ENCODE measurements around the gene DIP2C. TPM values are rescaled to one million over a fixed set of nuclear protein-coding genes. Genes with fewer than 3 reads are reported as not detected.

DIP2C gene
- total RNA-seq, 2 donors from 2014 or later = 21.1 to 23.8 TPM

DNA sequence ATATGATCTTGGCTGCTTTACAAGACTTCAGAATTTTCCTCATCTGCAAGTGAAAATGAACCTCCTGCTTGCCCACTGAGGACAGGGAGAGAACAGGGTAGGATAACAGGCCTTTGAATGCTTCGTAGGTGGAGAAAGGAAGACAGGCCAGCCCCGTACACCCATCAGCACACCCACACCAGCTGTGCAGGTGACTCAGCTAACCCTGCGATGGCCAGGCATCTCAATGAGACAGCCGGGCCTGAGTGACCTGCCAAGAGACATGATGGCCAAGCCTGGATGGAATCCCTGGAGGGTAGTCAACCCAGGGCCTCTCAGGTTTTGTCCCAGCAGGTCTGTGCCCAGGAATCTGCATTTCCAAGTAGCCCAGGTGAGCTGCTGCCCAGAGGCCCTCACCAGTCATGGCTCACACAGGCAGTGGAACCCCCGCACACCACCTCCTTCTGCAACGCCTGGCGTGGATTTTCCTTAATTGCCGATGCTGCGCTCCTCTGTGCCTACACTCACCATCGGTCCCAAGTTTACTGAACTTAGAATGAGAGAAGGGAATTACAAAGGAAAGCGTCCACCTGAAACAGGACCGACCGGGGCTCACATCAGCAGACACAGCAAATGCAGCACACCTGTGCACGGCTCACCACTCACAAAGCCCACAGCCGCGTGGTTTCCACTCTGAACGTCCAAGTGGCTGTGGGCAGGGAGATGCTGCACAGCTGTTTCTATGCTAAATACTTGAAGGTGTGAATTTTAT lies 163.7 kb downstream of the DIP2C start:
- peaks cover 0 to 9% of the 10 kb centered on the region in 2 donors for H3K4me1 ChIP-seq
- H3K4me3 ChIP-seq = no peak overlapping the region
- TF ChIP-seq, protein P1, sequence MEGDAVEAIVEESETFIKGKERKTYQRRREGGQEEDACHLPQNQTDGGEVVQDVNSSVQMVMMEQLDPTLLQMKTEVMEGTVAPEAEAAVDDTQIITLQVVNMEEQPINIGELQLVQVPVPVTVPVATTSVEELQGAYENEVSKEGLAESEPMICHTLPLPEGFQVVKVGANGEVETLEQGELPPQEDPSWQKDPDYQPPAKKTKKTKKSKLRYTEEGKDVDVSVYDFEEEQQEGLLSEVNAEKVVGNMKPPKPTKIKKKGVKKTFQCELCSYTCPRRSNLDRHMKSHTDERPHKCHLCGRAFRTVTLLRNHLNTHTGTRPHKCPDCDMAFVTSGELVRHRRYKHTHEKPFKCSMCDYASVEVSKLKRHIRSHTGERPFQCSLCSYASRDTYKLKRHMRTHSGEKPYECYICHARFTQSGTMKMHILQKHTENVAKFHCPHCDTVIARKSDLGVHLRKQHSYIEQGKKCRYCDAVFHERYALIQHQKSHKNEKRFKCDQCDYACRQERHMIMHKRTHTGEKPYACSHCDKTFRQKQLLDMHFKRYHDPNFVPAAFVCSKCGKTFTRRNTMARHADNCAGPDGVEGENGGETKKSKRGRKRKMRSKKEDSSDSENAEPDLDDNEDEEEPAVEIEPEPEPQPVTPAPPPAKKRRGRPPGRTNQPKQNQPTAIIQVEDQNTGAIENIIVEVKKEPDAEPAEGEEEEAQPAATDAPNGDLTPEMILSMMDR (IDR thresholded peaks at IDR 0.05) = no peak
- H3K9me3 ChIP-seq = no peaks in the 10 kb centered on the region
- no peak overlapping the region for H3K27ac ChIP-seq
- no peak for DNase-seq (ENCODE audit: low spot score)
- no peaks in the 10 kb centered on the region for H3K36me3 ChIP-seq
- no peaks in the 10 kb centered on the region for H3K27me3 ChIP-seq

DNA sequence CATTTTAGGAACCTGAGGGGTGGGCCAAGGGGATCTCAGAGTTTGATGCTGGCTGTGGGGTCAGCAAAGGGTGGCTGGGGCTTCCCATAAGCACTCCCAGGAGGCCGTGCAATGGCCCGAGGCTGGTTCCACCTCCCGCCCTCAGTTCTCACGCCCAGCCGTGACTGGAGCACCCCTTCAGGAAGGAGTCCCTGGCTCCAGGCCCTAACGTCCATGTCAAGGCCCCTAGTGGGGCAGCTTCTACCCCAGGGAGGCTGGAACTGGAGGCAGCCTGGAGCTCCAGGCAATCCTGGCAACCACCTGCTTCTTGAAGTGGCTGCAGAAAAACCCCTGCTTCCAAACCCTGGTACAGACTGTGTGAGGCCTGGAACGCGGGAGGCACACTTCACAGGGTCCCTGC lies 165.5 kb downstream of the DIP2C start:
- H3K27ac ChIP-seq = no peak overlapping the region
- no peak overlapping the region for H3K4me3 ChIP-seq
- no peaks in the 10 kb centered on the region for H3K27me3 ChIP-seq
- DNase-seq (ENCODE audit: low spot score) = no peak
- TF ChIP-seq, protein P1 (IDR thresholded peaks at IDR 0.05) = no peak
- no peaks in the 10 kb centered on the region for H3K36me3 ChIP-seq
- peaks cover 0 to 9% of the 10 kb centered on the region in 2 donors for H3K4me1 ChIP-seq
- H3K9me3 ChIP-seq = no peaks in the 10 kb centered on the region

DNA sequence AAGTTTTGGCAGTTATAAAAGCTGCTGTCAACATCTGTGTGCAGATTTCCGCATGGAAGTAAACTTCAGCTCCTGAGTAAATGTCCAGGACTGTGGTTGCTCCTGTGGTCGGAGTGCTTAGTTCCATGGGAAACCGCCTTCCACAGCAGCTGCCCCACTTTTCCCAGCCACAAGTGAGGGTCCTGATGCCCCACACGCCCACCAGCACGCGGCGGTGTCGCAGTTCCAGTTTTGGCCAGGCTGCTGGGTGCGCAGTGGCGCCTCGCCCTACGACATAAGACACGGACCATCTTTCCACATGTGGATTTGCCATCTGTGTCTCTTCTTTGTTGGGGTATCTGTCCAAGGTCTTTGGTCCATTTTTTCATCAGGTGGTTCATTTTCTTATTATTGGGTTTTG lies 167.1 kb downstream of the DIP2C start:
- Histone ChIP-seq H3K27me3 (no peaks in the 10 kb centered on the region), H3K36me3 (no peaks in the 10 kb centered on the region), H3K27ac (no peak overlapping the region), H3K4me3 (no peak overlapping the region), H3K4me1 (peaks cover 0 to 9% of the 10 kb centered on the region in 2 donors), H3K9me3 (no peaks in the 10 kb centered on the region)
- DNase-seq (ENCODE audit: low spot score) = no peak
- TF ChIP-seq, protein P1 (IDR thresholded peaks at IDR 0.05) = no peak

DNA sequence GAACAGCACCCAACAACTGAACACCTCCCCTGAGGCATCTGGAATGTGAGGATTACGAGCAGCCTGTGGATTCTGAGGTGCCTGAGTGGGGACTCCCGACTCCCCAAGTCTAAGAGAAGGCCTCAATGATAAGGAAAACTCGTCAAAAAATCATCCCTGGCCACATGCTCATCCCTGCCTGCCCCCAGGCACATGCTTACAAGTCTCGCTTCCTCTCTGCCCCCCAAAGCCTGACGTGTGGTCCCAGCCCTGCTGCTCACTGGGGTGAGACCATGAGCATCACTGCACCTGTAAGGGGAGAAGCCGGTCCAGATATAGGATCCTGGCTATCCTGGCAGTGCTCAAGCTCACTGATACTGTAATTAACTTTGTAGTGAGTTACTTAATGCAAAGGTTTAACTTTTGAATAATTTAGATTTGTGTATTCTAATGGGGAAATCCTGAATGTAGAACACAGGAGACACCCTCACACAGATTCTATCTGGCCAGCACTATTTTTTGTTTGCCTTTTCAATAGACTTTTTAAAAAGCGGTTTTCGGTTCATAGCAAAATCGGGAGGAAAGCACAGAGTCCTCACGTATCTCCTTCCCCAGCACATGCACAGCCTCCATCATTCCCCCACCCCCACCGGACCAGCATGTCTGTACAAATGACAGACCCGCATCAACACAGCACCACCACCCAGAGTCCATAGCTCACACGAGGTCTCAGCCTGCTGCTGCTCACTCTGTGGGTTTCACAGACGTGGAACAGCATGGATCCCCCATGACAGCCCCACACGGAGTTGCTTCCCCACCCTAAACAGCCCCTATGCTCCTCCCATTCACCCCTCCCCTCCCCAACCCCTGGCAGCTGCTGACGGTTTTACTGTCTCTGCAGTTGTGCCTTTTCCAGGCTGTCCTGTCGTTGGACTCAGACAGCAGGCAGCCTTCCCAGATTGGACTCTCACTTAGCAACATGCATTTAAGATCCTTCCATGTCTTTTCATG lies 167.9 kb downstream of the DIP2C start:
- no peak overlapping the region for H3K4me3 ChIP-seq
- no peaks in the 10 kb centered on the region for H3K9me3 ChIP-seq
- no peak for DNase-seq (ENCODE audit: low spot score)
- TF ChIP-seq, protein P1 (IDR thresholded peaks at IDR 0.05) = no peak
- no peak overlapping the region for H3K27ac ChIP-seq
- no peaks in the 10 kb centered on the region for H3K36me3 ChIP-seq
- no peaks in the 10 kb centered on the region for H3K27me3 ChIP-seq
- peaks cover 0 to 9% of the 10 kb centered on the region in 2 donors for H3K4me1 ChIP-seq

DNA sequence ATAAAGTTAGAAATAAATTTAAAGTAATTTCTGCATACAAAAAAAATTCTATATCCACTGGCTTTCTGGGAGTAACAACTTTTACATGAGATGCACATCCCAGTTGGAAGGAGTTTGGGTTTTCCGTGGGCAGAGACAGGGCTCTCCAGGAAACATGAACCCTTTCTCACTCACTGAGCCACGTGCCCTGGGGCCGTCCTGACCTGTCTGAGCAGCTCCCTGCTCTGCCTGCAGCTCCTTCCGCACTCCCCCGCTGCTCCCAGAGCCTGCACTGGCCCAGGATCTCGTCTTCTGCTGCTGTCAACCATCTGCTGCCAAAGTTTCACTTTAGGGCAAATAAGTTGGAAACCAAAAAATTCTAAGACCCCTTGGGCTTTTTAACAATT lies 169.1 kb downstream of the DIP2C start:
- Histone ChIP-seq H3K9me3 (no peaks in the 10 kb centered on the region), H3K36me3 (no peaks in the 10 kb centered on the region), H3K4me1 (peaks cover 0 to 15% of the 10 kb centered on the region in 2 donors), H3K27ac (no peak overlapping the region), H3K4me3 (no peak overlapping the region), H3K27me3 (no peaks in the 10 kb centered on the region)
- DNase-seq (ENCODE audit: low spot score) = no peak
- TF ChIP-seq, protein P1 (IDR thresholded peaks at IDR 0.05) = no peak
